T-helper 1 cell treated with Interleukin-12 subunit alpha and Interleukin-12 subunit beta and Interleukin-4 antibody, amounts not matched to agents 30 ng/mL and 1 ng/mL, for 36 hours (primary cell): Measurements from ENCODE around the gene KCND3. TPM values are rescaled to one million over a fixed set of nuclear protein-coding genes. Genes with fewer than 3 reads are reported as not detected.

ENCODE experiments used
- intact Hi-C: fragments of 100-400 bp; cut with micrococcal nuclease; formaldehyde crosslinking; loops from one replicate; pipeline ENCODE4 v1.15.1; 2024
- total RNA-seq: library from RNA; stranded (reverse); gene quantifications from 2 replicates; pipeline ENCODE4 v1.2.3, GENCODE V29; 2022

The KCND3 gene
- total RNA-seq, 1 donor from 2014 or later, result not detected

GRCh38 chr1:111882986-111883560 lies 106.4 kb downstream of the KCND3 start:
- intact Hi-C loops, result no loop called here

GRCh38 chr1:111882559-111882958 lies 106.9 kb downstream of the KCND3 start:
- intact Hi-C loops, result no loop called here

GRCh38 chr1:111880881-111881837 lies 108.3 kb downstream of the KCND3 start:
- intact Hi-C loops, result no loop called here

- intact Hi-C loops, result no loop called here
These were observed 110.4 kb downstream of the KCND3 start for GRCh38 chr1:111879081-111879480.

GRCh38 chr1:111878649-111879048 lies 110.8 kb downstream of the KCND3 start:
- intact Hi-C loops, result no loop called here

GRCh38 chr1:111878091-111878490 lies 111.4 kb downstream of the KCND3 start:
- intact Hi-C loops, result no loop called here

- intact Hi-C loops, result no loop called here
These were observed 112.8 kb downstream of the KCND3 start for GRCh38 chr1:111876631-111877030.

GRCh38 chr1:111875640-111876039 lies 113.8 kb downstream of the KCND3 start:
- intact Hi-C loops, result no loop called here

- intact Hi-C loops, result no loop called here
These were observed 115.9 kb downstream of the KCND3 start for GRCh38 chr1:111873460-111874030.

- intact Hi-C loops, result no loop called here
These were observed 119.3 kb downstream of the KCND3 start for GRCh38 chr1:111870181-111870580.

GRCh38 chr1:111867868-111868440 lies 121.5 kb downstream of the KCND3 start:
- intact Hi-C loops, result no loop called here

- intact Hi-C loops, result no loop called here
These were observed 124.6 kb downstream of the KCND3 start for GRCh38 chr1:111864862-111865261.

GRCh38 chr1:111863401-111863800 lies 126.1 kb downstream of the KCND3 start:
- intact Hi-C loops, result no loop called here

- intact Hi-C loops, result no loop called here
These were observed 126.9 kb downstream of the KCND3 start for GRCh38 chr1:111862599-111862998.

GRCh38 chr1:111861523-111861922 lies 127.9 kb downstream of the KCND3 start:
- intact Hi-C loops, result no loop called here

- intact Hi-C loops, result no loop called here
These were observed 132.2 kb downstream of the KCND3 start for GRCh38 chr1:111857194-111857651.

- intact Hi-C loops, result no loop called here
These were observed 132.9 kb downstream of the KCND3 start for GRCh38 chr1:111856411-111857185.

- intact Hi-C loops, result no loop called here
These were observed 134.2 kb downstream of the KCND3 start for GRCh38 chr1:111855260-111855659.

- intact Hi-C loops, result no loop called here
These were observed 137.2 kb downstream of the KCND3 start for GRCh38 chr1:111852261-111852721.

- intact Hi-C loops, result no loop called here
These were observed 137.9 kb downstream of the KCND3 start for GRCh38 chr1:111851552-111851951.

GRCh38 chr1:111850109-111850508 lies 139.4 kb downstream of the KCND3 start:
- intact Hi-C loops, result no loop called here
